Activated T-helper 2 cell treated with anti-CD3 and anti-CD28 coated beads, Interferon-gamma antibody, Interleukin-2, Interleukin-4, amounts not matched to agents 10 μg/mL and 5 μg/mL and 100 μg/mL, durations not matched to agents 14 hours and 24 hours and 36 hours (primary cell): Measurements from ENCODE around the gene MYO18B. TPM values are rescaled to one million over a fixed set of nuclear protein-coding genes. Genes with fewer than 3 reads are reported as not detected.
A peak's percentile ranks its signal among the peaks of the same experiment; 100 is the strongest.

Experiments used
- DNase-seq: peaks from one replicate; pipeline ENCODE4 v3.0.0; 2021; ENCODE audit warnings: low spot score
- H3K27ac Mint-ChIP-seq: one replicate; pipeline ENCODE4 v1.8.0; 2021; ENCODE audit warnings: mixed read lengths
- H3K27me3 Mint-ChIP-seq: one replicate; pipeline ENCODE4 v1.8.0; 2021; ENCODE audit warnings: low read depth, mixed read lengths
- H3K36me3 Mint-ChIP-seq: one replicate; pipeline ENCODE4 v1.8.0; 2021; ENCODE audit warnings: low read depth, mixed read lengths
- H3K4me1 Mint-ChIP-seq: one replicate; pipeline ENCODE4 v1.8.0; 2021; ENCODE audit warnings: low read depth, mixed read lengths
- H3K4me3 Mint-ChIP-seq: one replicate; pipeline ENCODE4 v1.8.0; 2021; ENCODE audit warnings: low read depth, mild to moderate bottlenecking, moderate library complexity, mixed read lengths
- H3K9me3 Mint-ChIP-seq: one replicate; pipeline ENCODE4 v1.8.0; 2021; ENCODE audit warnings: mixed read lengths
- intact Hi-C: fragments of 100-400 bp; cut with micrococcal nuclease; formaldehyde crosslinking; loops from one replicate; pipeline ENCODE4 v1.15.1; 2023
- total RNA-seq: library from RNA; stranded (reverse); gene quantifications from 2 replicates; pipeline ENCODE4 v1.2.3, GENCODE V29; 2022

The MYO18B gene
- total RNA-seq, 1 donor from 2014 or later, result 6.1 TPM

GRCh38 chr22:25760294-25760693, 18.3 kb downstream of the MYO18B start:
- Mint-ChIP-seq H3K4me1 (peaks cover 41% of the 10 kb centered on the region), H3K27ac (no peak overlapping the region), H3K36me3 (peaks cover 22% of the 10 kb centered on the region), H3K27me3 (no peaks in the 10 kb centered on the region), H3K4me3 (no peak overlapping the region), H3K9me3 (no peaks in the 10 kb centered on the region)
- intact Hi-C loops, result no loop called here
- no peak for DNase-seq

GRCh38 chr22:25760848-25761595, 19.0 kb downstream of the MYO18B start:
- peaks cover 4% of the 10 kb centered on the region for H3K9me3 Mint-ChIP-seq
- intact Hi-C loops, result no loop called here
- H3K4me3 Mint-ChIP-seq, result no peak overlapping the region
- H3K27ac Mint-ChIP-seq, result no peak overlapping the region
- no peaks in the 10 kb centered on the region for H3K27me3 Mint-ChIP-seq
- peaks cover 36% of the 10 kb centered on the region for H3K4me1 Mint-ChIP-seq
- no peak for DNase-seq
- H3K36me3 Mint-ChIP-seq, result peaks cover 22% of the 10 kb centered on the region

GRCh38 chr22:25762147-25762546, 20.2 kb downstream of the MYO18B start:
- Mint-ChIP-seq H3K27ac (no peak overlapping the region), H3K27me3 (no peaks in the 10 kb centered on the region), H3K4me3 (no peak overlapping the region), H3K36me3 (peaks cover 31% of the 10 kb centered on the region), H3K9me3 (peaks cover 16% of the 10 kb centered on the region), H3K4me1 (peaks cover 36% of the 10 kb centered on the region)
- intact Hi-C loops, result no loop called here
- no peak for DNase-seq

DNA sequence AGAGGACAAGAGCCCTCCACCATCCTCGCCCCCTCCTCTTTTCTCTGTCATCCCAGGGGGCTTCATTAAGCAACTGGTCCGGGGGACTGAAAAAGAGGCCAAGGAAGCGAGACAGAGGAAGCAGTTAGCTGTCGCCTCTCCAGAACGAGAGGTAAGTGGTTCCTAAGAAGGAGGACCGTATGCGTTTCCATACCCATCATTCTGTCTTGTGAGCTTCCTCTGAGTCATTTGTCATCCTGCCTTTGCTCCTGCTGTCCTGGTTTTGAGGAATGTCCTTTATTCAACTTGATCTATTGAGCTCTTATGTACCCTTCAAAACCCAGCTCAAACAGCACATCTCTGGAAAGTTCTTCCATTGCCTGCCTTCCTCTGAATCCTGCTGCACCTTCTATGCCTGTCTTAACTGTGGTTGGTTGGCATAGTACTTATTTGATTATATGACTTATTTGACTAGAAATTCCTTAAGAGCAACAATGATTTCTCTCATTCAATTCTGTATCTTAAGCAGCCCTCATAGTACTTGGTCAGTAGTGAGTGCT, 21.3 kb downstream of the MYO18B start:
- peaks cover 43% of the 10 kb centered on the region for H3K36me3 Mint-ChIP-seq
- H3K4me3 Mint-ChIP-seq, result no peak overlapping the region
- peaks cover 31% of the 10 kb centered on the region for H3K4me1 Mint-ChIP-seq
- no peak for DNase-seq
- intact Hi-C loops, result no loop called here
- no peaks in the 10 kb centered on the region for H3K27me3 Mint-ChIP-seq
- peaks cover 23% of the 10 kb centered on the region for H3K9me3 Mint-ChIP-seq
- no peak overlapping the region for H3K27ac Mint-ChIP-seq

DNA sequence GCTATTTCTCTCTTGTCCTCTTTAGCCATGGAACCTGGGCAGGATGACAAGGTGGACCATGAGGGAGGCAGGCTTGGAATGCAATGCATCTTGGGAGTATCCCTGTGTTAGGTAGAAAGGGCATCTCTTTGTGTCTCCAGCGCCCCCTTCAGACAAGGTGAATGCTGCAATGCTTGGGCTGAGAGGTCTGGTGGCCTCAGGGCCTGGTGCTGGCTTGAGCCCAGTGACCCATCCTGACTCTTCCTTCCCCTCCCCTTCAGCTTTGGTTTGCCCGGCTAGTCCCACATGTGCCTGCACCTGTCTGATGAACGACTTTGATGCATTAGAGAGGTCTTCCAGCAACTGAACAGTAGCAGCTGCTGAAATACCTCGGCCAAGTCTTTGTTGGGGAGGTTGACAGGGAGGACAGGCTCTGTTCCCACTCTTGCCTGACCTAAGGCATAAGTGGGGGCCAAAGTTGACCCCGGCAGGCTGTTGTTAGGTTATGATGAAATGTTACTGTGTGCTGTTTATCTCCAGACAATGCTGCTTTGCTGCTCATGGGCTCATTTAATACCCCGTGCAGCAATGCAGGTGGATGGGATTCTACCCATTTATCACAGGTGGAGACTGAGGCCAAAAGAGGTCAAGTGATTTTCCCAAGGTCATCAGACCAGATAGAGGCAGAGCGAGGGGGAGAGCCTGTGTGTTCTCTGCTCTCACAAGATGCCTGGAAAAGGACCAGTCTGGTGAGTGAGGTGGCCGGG, 22.5 kb downstream of the MYO18B start:
- no peak overlapping the region for H3K27ac Mint-ChIP-seq
- no peaks in the 10 kb centered on the region for H3K27me3 Mint-ChIP-seq
- no peak overlapping the region for H3K4me3 Mint-ChIP-seq
- peaks cover 32% of the 10 kb centered on the region for H3K4me1 Mint-ChIP-seq
- H3K36me3 Mint-ChIP-seq, result peaks cover 54% of the 10 kb centered on the region
- H3K9me3 Mint-ChIP-seq, result peaks cover 23% of the 10 kb centered on the region
- DNase-seq, result no peak
- intact Hi-C loops, result no loop called here

GRCh38 chr22:25765016-25765367, 23.0 kb downstream of the MYO18B start:
- Mint-ChIP-seq H3K4me3 (no peak overlapping the region), H3K36me3 (peaks cover 60% of the 10 kb centered on the region), H3K27ac (no peak overlapping the region), H3K9me3 (peaks cover 23% of the 10 kb centered on the region), H3K4me1 (peaks cover 31% of the 10 kb centered on the region), H3K27me3 (no peaks in the 10 kb centered on the region)
- no peak for DNase-seq
- intact Hi-C loops, result no loop called here

- DNase-seq, result no peak
- H3K27ac Mint-ChIP-seq, result no peak overlapping the region
- peaks cover 24% of the 10 kb centered on the region for H3K9me3 Mint-ChIP-seq
- H3K27me3 Mint-ChIP-seq, result no peaks in the 10 kb centered on the region
- H3K4me1 Mint-ChIP-seq, result peaks cover 30% of the 10 kb centered on the region
- H3K36me3 Mint-ChIP-seq, result peaks cover 67% of the 10 kb centered on the region
- intact Hi-C loops, result no loop called here
- no peak overlapping the region for H3K4me3 Mint-ChIP-seq
These were observed 23.8 kb downstream of the MYO18B start for GRCh38 chr22:25765801-25766200.

DNA sequence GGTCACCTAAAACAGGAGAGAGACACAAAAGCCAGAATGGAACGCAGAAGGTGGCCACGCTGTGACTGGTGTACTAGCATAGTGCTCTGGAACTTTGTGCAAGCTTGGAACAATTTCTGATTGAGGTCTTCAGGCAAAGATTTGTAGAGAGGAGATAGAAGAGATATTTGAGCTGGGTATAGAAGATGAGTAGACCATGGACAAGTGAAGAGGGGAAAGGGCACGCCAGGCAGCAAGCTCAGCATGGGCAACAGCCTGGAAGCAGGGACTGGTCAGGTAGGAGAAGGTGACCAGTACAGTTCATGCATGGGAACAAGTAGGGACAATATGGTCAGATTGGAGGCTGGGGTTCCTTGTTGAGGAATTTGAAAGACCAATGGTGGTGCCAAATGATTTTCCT, 24.4 kb downstream of the MYO18B start:
- DNase-seq, result no peak
- Mint-ChIP-seq H3K4me3 (no peak overlapping the region), H3K27me3 (no peaks in the 10 kb centered on the region), H3K36me3 (peaks cover 73% of the 10 kb centered on the region), H3K4me1 (peaks cover 25% of the 10 kb centered on the region), H3K27ac (no peak overlapping the region), H3K9me3 (peaks cover 26% of the 10 kb centered on the region)
- intact Hi-C loops, result no loop called here

GRCh38 chr22:25770333-25770732, 28.3 kb downstream of the MYO18B start:
- H3K9me3 Mint-ChIP-seq, result peaks cover 26% of the 10 kb centered on the region
- peaks cover 25% of the 10 kb centered on the region for H3K4me1 Mint-ChIP-seq
- DNase-seq, result no peak
- no peaks in the 10 kb centered on the region for H3K27me3 Mint-ChIP-seq
- intact Hi-C loops, result loop anchor here (5.0 kb wide), 1 partner anchor 323 kb away; no protein-coding TSS in a partner anchor
- H3K36me3 Mint-ChIP-seq, result peaks cover 66% of the 10 kb centered on the region
- no peak overlapping the region for H3K27ac Mint-ChIP-seq
- no peak overlapping the region for H3K4me3 Mint-ChIP-seq

GRCh38 chr22:25772288-25772687, 30.3 kb downstream of the MYO18B start:
- Mint-ChIP-seq H3K27me3 (no peaks in the 10 kb centered on the region), H3K9me3 (peaks cover 9% of the 10 kb centered on the region), H3K4me3 (no peak overlapping the region), H3K36me3 (peaks cover 47% of the 10 kb centered on the region), H3K27ac (peak overlapping the region; percentile 84), H3K4me1 (peaks cover 30% of the 10 kb centered on the region)
- intact Hi-C loops, result loop anchor here (2.0 to 5.0 kb wide), 5 partner anchors 21 to 325 kb away; no protein-coding TSS in a partner anchor
- DNase-seq, result no peak

DNA sequence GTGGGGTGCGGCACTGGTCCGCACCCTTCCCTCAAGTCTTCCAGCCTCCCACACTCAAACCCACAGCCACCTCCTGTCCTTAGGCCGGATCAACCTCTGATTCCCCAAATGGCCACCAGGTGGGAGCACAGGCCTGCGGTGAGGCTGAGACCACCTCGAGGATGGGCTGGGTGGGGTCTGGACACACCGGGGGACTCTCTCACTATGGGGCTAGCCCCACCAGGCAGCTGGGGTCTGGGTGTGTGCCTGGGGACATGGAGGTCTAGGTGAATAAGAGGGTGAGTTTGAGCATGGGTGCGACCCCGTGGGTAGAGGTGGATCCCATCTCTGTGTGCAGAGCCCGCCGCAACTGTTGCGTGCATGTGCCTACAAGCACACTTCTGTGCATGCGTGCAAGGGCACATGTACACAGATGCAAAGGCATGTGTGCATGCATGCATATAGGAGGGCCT, 32.6 kb downstream of the MYO18B start:
- peaks cover 21% of the 10 kb centered on the region for H3K4me1 Mint-ChIP-seq
- H3K27ac Mint-ChIP-seq, result no peak overlapping the region
- no peak for DNase-seq

GRCh38 chr22:25775531-25775930, 33.5 kb downstream of the MYO18B start:
- Mint-ChIP-seq H3K36me3 (peaks cover 17% of the 10 kb centered on the region), H3K9me3 (peaks cover 4% of the 10 kb centered on the region), H3K4me1 (peaks cover 17% of the 10 kb centered on the region), H3K4me3 (no peak overlapping the region), H3K27ac (no peak overlapping the region), H3K27me3 (no peaks in the 10 kb centered on the region)
- intact Hi-C loops, result no loop called here
- no peak for DNase-seq

More for the DNA sequence above, 32.6 kb downstream of the MYO18B start:
- Mint-ChIP-seq H3K4me3 (no peak overlapping the region), H3K27me3 (no peaks in the 10 kb centered on the region), H3K9me3 (peaks cover 4% of the 10 kb centered on the region), H3K36me3 (peaks cover 26% of the 10 kb centered on the region)
- intact Hi-C loops, result loop anchor here (5.0 kb wide), 1 partner anchor 327 kb away; no protein-coding TSS in a partner anchor

GRCh38 chr22:25777411-25777810, 35.4 kb downstream of the MYO18B start:
- no peaks in the 10 kb centered on the region for H3K9me3 Mint-ChIP-seq
- H3K27ac Mint-ChIP-seq, result no peak overlapping the region
- intact Hi-C loops, result no loop called here
- no peaks in the 10 kb centered on the region for H3K27me3 Mint-ChIP-seq
- no peak for DNase-seq
- peaks cover 11% of the 10 kb centered on the region for H3K36me3 Mint-ChIP-seq
- H3K4me3 Mint-ChIP-seq, result no peak overlapping the region
- peaks cover 14% of the 10 kb centered on the region for H3K4me1 Mint-ChIP-seq
